Stimulated activated CD4-positive, alpha-beta T cell treated with anti-CD3 and anti-CD28 coated beads, Interleukin-2, amount 100 ng/mL, for 4 hours (primary cell): Measurements from ENCODE around the gene SPIN2B.

ENCODE experiments used
- DNase-seq: peaks from one replicate; pipeline ENCODE4 v3.0.0-alpha.2; 2020; ENCODE audit warnings: low read depth

SPIN2B gene

GRCh38 chrX:57070185-57070984, 51.0 kb downstream of the SPIN2B start:
- DNase-seq: no peak
